ENCODE results near the gene PPP1R27.
A peak's percentile ranks its signal among the peaks of the same experiment; 100 is the strongest.

PPP1R27 gene

GRCh38 chr17:81867991-81868673 is 33.3 kb upstream of the PPP1R27 start:
- Histone ChIP-seq H3K36me3 (ENCODE audit: control insufficient read depth, insufficient read depth, low read length, severe bottlenecking) (peaks cover 32% of the 10 kb centered on the region), H3K4me1 (ENCODE audit: control insufficient read depth, insufficient read depth, low read length) (peaks cover 35% of the 10 kb centered on the region), H3K4me3 (ENCODE audit: low read length) (no peak overlapping the region), H3K9me3 (ENCODE audit: control insufficient read depth, low read length) (no peaks in the 10 kb centered on the region), H3K9ac (ENCODE audit: low read length) (peak overlapping the region; percentile 49), H3K27me3 (replicated peaks; ENCODE audit: control insufficient read depth, insufficient read depth, low read length) (no peaks in the 10 kb centered on the region)
- DNase-seq (ENCODE audit: low read depth), result peak; percentile 24

- peak; percentile 51 for DNase-seq (ENCODE audit: low read depth)
- Histone ChIP-seq H3K4me1 (ENCODE audit: control insufficient read depth, insufficient read depth, low read length) (peaks cover 34% of the 10 kb centered on the region), H3K9me3 (ENCODE audit: control insufficient read depth, low read length) (no peaks in the 10 kb centered on the region), H3K36me3 (ENCODE audit: control insufficient read depth, insufficient read depth, low read length, severe bottlenecking) (peaks cover 32% of the 10 kb centered on the region), H3K9ac (ENCODE audit: low read length) (peak overlapping the region; percentile 49), H3K27me3 (replicated peaks; ENCODE audit: control insufficient read depth, insufficient read depth, low read length) (no peaks in the 10 kb centered on the region), H3K4me3 (ENCODE audit: low read length) (no peak overlapping the region)
Measured at GRCh38 chr17:81867170-81867990, 32.5 kb upstream of the PPP1R27 start.

- Histone ChIP-seq H3K4me3 (ENCODE audit: low read length) (no peak overlapping the region), H3K4me1 (ENCODE audit: control insufficient read depth, insufficient read depth, low read length) (peaks cover 36% of the 10 kb centered on the region), H3K36me3 (ENCODE audit: control insufficient read depth, insufficient read depth, low read length, severe bottlenecking) (peaks cover 32% of the 10 kb centered on the region), H3K9ac (ENCODE audit: low read length) (peak overlapping the region; percentile 49), H3K9me3 (ENCODE audit: control insufficient read depth, low read length) (no peaks in the 10 kb centered on the region), H3K27me3 (replicated peaks; ENCODE audit: control insufficient read depth, insufficient read depth, low read length) (no peaks in the 10 kb centered on the region)
- no peak for DNase-seq (ENCODE audit: low read depth)
Measured at GRCh38 chr17:81866440-81867169, 31.8 kb upstream of the PPP1R27 start.

- Histone ChIP-seq H3K36me3 (ENCODE audit: control insufficient read depth, insufficient read depth, low read length, severe bottlenecking) (peaks cover 32% of the 10 kb centered on the region), H3K27me3 (replicated peaks; ENCODE audit: control insufficient read depth, insufficient read depth, low read length) (no peaks in the 10 kb centered on the region), H3K4me3 (ENCODE audit: low read length) (no peak overlapping the region), H3K4me1 (ENCODE audit: control insufficient read depth, insufficient read depth, low read length) (peaks cover 36% of the 10 kb centered on the region), H3K9me3 (ENCODE audit: control insufficient read depth, low read length) (no peaks in the 10 kb centered on the region), H3K9ac (ENCODE audit: low read length) (peak overlapping the region; percentile 49)
- no peak for DNase-seq (ENCODE audit: low read depth)
Measured at GRCh38 chr17:81865733-81866439, 31.0 kb upstream of the PPP1R27 start.

GRCh38 chr17:81865358-81865732 is 30.5 kb upstream of the PPP1R27 start:
- no peak for DNase-seq (ENCODE audit: low read depth)
- Histone ChIP-seq H3K9ac (ENCODE audit: low read length) (no peak overlapping the region), H3K27me3 (replicated peaks; ENCODE audit: control insufficient read depth, insufficient read depth, low read length) (no peaks in the 10 kb centered on the region), H3K4me1 (ENCODE audit: control insufficient read depth, insufficient read depth, low read length) (peaks cover 36% of the 10 kb centered on the region), H3K4me3 (ENCODE audit: low read length) (no peak overlapping the region), H3K9me3 (ENCODE audit: control insufficient read depth, low read length) (no peaks in the 10 kb centered on the region), H3K36me3 (ENCODE audit: control insufficient read depth, insufficient read depth, low read length, severe bottlenecking) (peaks cover 32% of the 10 kb centered on the region)

- Histone ChIP-seq H3K4me1 (ENCODE audit: control insufficient read depth, insufficient read depth, low read length) (peaks cover 31% of the 10 kb centered on the region), H3K36me3 (ENCODE audit: control insufficient read depth, insufficient read depth, low read length, severe bottlenecking) (peaks cover 24% of the 10 kb centered on the region), H3K27me3 (replicated peaks; ENCODE audit: control insufficient read depth, insufficient read depth, low read length) (no peaks in the 10 kb centered on the region), H3K9me3 (ENCODE audit: control insufficient read depth, low read length) (no peaks in the 10 kb centered on the region), H3K4me3 (ENCODE audit: low read length) (no peak overlapping the region), H3K9ac (ENCODE audit: low read length) (peak overlapping the region; percentile 43)
- DNase-seq (ENCODE audit: low read depth), result no peak
Measured at GRCh38 chr17:81863833-81864768, 29.3 kb upstream of the PPP1R27 start.

GRCh38 chr17:81863123-81863675 is 28.3 kb upstream of the PPP1R27 start:
- peaks cover 23% of the 10 kb centered on the region for H3K36me3 ChIP-seq (ENCODE audit: control insufficient read depth, insufficient read depth, low read length, severe bottlenecking)
- H3K27me3 ChIP-seq (replicated peaks; ENCODE audit: control insufficient read depth, insufficient read depth, low read length), result no peaks in the 10 kb centered on the region
- H3K4me3 ChIP-seq (ENCODE audit: low read length), result no peak overlapping the region
- H3K4me1 ChIP-seq (ENCODE audit: control insufficient read depth, insufficient read depth, low read length), result peaks cover 37% of the 10 kb centered on the region
- peak overlapping the region; percentile 43 for H3K9ac ChIP-seq (ENCODE audit: low read length)
- H3K9me3 ChIP-seq (ENCODE audit: control insufficient read depth, low read length), result no peaks in the 10 kb centered on the region
- no peak for DNase-seq (ENCODE audit: low read depth)

- no peaks in the 10 kb centered on the region for H3K9me3 ChIP-seq (ENCODE audit: control insufficient read depth, low read length)
- no peaks in the 10 kb centered on the region for H3K27me3 ChIP-seq (replicated peaks; ENCODE audit: control insufficient read depth, insufficient read depth, low read length)
- peak overlapping the region; percentile 86 for H3K4me3 ChIP-seq (ENCODE audit: low read length)
- H3K4me1 ChIP-seq (ENCODE audit: control insufficient read depth, insufficient read depth, low read length), result peaks cover 50% of the 10 kb centered on the region
- peaks cover 28% of the 10 kb centered on the region for H3K36me3 ChIP-seq (ENCODE audit: control insufficient read depth, insufficient read depth, low read length, severe bottlenecking)
- DNase-seq (ENCODE audit: low read depth), result peak; percentile 100
- peak overlapping the region; percentile 90 for H3K9ac ChIP-seq (ENCODE audit: low read length)
Measured at GRCh38 chr17:81860756-81861568, 26.1 kb upstream of the PPP1R27 start.

- Histone ChIP-seq H3K4me1 (ENCODE audit: control insufficient read depth, insufficient read depth, low read length) (peaks cover 58% of the 10 kb centered on the region), H3K4me3 (ENCODE audit: low read length) (peak within 1 kb of the TSS; percentile 86), H3K27me3 (replicated peaks; ENCODE audit: control insufficient read depth, insufficient read depth, low read length) (no peaks in the 10 kb centered on the region), H3K9ac (ENCODE audit: low read length) (peak within 1 kb of the TSS; percentile 92), H3K36me3 (ENCODE audit: control insufficient read depth, insufficient read depth, low read length, severe bottlenecking) (peaks cover 35% of the 10 kb centered on the region), H3K9me3 (ENCODE audit: control insufficient read depth, low read length) (no peaks in the 10 kb centered on the region)
- no peak for DNase-seq (ENCODE audit: low read depth)
Measured at GRCh38 chr17:81859906-81860755, 25.3 kb upstream of the PPP1R27 start, which contains the start of gene P4HB. Gene P4HB (minus strand): TSS chr17:81860535. CDS start chr17:81860471, 64 bp downstream.

All from adipocyte (in vitro differentiated cells).